ENCODE results near the gene OR10G7. TPM values are rescaled to one million over a fixed set of nuclear protein-coding genes. Genes with fewer than 3 reads are reported as not detected.
A peak's percentile ranks its signal among the peaks of the same experiment; 100 is the strongest.

OR10G7 gene
- total RNA-seq, 1 donor from 2014 or later = not detected

- Mint-ChIP-seq H3K4me1 (no peaks in the 10 kb centered on the region), H3K27ac (ENCODE audit: unreplicated experiment) (no peak overlapping the region), H3K27me3 (ENCODE audit: low read depth) (peaks cover 10% of the 10 kb centered on the region), H3K36me3 (ENCODE audit: low read depth) (no peaks in the 10 kb centered on the region), H3K9me3 (no peaks in the 10 kb centered on the region), H3K4me3 (no peak overlapping the region)
- TF ChIP-seq CTCF (conservative IDR thresholded peaks at IDR 0.05) = no peak
- no peak for DNase-seq (ENCODE audit: low read depth, low spot score)
Observed at GRCh38 chr11:124080327-124081001, 39.3 kb upstream of the OR10G7 start.

DNA sequence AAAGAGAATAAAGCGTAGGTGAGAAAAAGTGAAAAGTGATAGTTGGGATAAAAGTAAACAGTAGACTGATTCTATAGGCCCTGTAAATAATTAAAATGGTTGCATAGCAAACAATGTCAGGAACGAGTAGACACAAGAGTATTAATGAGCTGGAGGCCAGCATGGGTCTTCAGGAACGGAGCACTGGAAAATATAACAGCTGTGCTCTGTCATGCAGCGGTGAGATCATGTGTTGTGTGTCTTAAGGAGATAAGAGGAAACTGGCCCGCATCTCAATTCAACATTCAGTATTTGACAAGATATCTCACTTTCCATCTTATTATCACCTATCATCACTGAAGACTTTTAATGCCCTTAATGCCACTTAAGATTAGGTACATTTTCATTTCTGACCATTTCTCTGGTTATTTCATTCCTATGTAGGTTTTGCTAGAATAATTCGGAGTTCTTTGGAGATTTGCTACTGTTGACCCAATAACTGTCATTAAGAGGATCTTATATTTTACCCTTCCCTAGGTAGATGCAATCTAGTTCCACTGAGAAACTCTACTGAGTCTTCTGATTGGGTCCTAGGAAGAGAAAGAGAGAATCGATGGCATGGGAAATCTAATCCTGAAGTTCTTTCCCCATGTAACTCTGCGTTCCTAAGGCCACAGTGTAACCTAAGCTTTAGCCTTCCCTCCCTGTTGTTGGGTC is 38.7 kb upstream of the OR10G7 start:
- no peaks in the 10 kb centered on the region for H3K36me3 Mint-ChIP-seq (ENCODE audit: low read depth)
- DNase-seq (ENCODE audit: low read depth, low spot score) = no peak
- H3K9me3 Mint-ChIP-seq = no peaks in the 10 kb centered on the region
- no peak for TF ChIP-seq CTCF (conservative IDR thresholded peaks at IDR 0.05)
- peaks cover 10% of the 10 kb centered on the region for H3K27me3 Mint-ChIP-seq (ENCODE audit: low read depth)
- H3K27ac Mint-ChIP-seq (ENCODE audit: unreplicated experiment) = peak overlapping the region; percentile 16
- no peak overlapping the region for H3K4me3 Mint-ChIP-seq
- no peaks in the 10 kb centered on the region for H3K4me1 Mint-ChIP-seq

GRCh38 chr11:124078591-124078990 is 37.5 kb upstream of the OR10G7 start:
- Mint-ChIP-seq H3K27me3 (ENCODE audit: low read depth) (peaks cover 8% of the 10 kb centered on the region), H3K36me3 (ENCODE audit: low read depth) (no peaks in the 10 kb centered on the region), H3K27ac (ENCODE audit: unreplicated experiment) (no peak overlapping the region), H3K9me3 (no peaks in the 10 kb centered on the region), H3K4me1 (no peaks in the 10 kb centered on the region), H3K4me3 (no peak overlapping the region)
- no peak for TF ChIP-seq CTCF (conservative IDR thresholded peaks at IDR 0.05)
- no peak for DNase-seq (ENCODE audit: low read depth, low spot score)

DNA sequence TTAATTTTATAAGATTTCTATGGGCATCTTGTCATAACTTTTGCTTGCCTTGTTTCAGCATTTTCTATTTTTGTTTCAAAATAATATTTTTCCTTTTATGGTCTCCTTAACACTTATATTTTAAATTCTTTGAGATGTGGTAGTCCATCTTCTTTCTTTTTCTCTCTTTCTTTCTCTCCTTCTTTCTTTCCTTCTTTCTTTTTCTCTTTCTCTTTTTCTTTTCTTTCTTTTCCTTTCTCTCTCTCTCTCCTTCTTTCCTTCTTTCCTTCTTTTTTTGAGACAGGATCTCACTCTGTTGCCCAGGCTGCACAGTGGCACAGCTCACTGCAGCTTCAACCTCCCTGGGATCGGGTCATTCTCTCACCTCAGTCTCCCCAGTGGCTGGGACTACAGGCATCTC is 36.1 kb upstream of the OR10G7 start:
- Mint-ChIP-seq H3K4me1 (no peaks in the 10 kb centered on the region), H3K4me3 (no peak overlapping the region), H3K9me3 (no peaks in the 10 kb centered on the region), H3K27me3 (ENCODE audit: low read depth) (peaks cover 2% of the 10 kb centered on the region), H3K27ac (ENCODE audit: unreplicated experiment) (no peak overlapping the region), H3K36me3 (ENCODE audit: low read depth) (no peaks in the 10 kb centered on the region)
- TF ChIP-seq CTCF (conservative IDR thresholded peaks at IDR 0.05) = no peak
- DNase-seq (ENCODE audit: low read depth, low spot score) = no peak

- Mint-ChIP-seq H3K4me1 (peaks cover 5% of the 10 kb centered on the region), H3K9me3 (no peaks in the 10 kb centered on the region), H3K4me3 (no peak overlapping the region), H3K27me3 (ENCODE audit: low read depth) (peaks cover 3% of the 10 kb centered on the region), H3K36me3 (ENCODE audit: low read depth) (no peaks in the 10 kb centered on the region), H3K27ac (ENCODE audit: unreplicated experiment) (peak overlapping the region; percentile 75)
- no peak for TF ChIP-seq CTCF (conservative IDR thresholded peaks at IDR 0.05)
- DNase-seq (ENCODE audit: low read depth, low spot score) = no peak
Observed at GRCh38 chr11:124075841-124076651, 34.9 kb upstream of the OR10G7 start.

All from neural crest cell (in vitro differentiated cells).